ENCODE results near the gene APLNR.
"Not testable (repeated sequence)": the region's sequence is repeated elsewhere in the genome, so short reads cannot be mapped to it uniquely, and the experiment has no call there.

The APLNR gene

GRCh38 chr11:57237204-57237681, at the start of gene APLNR:
APLNR (minus strand) TSS chr11:57237250; CDS start chr11:57237004, 246 bp downstream.
- DNase-seq, result no peak

- no peak for DNase-seq
Observed at GRCh38 chr11:57283231-57283990, 46.4 kb upstream of the APLNR start.

GRCh38 chr11:57281546-57281945, 44.5 kb upstream of the APLNR start:
- DNase-seq, result not testable (repeated sequence)

- peak; percentile 64 for DNase-seq
Observed at GRCh38 chr11:57279116-57279515, 42.1 kb upstream of the APLNR start.

- no peak for DNase-seq
Observed at GRCh38 chr11:57278721-57279095, 41.7 kb upstream of the APLNR start.

- DNase-seq, result peak; percentile 71
Observed at GRCh38 chr11:57277845-57278720, 41.0 kb upstream of the APLNR start.

GRCh38 chr11:57276971-57277675, 40.1 kb upstream of the APLNR start:
- DNase-seq, result no peak

GRCh38 chr11:57276169-57276970, 39.3 kb upstream of the APLNR start:
- DNase-seq, result no peak

- DNase-seq, result no peak
Observed at GRCh38 chr11:57275582-57275981, 38.5 kb upstream of the APLNR start.

- DNase-seq, result no peak
Observed at GRCh38 chr11:57274904-57275498, 38.0 kb upstream of the APLNR start.

GRCh38 chr11:57273448-57274058, 36.5 kb upstream of the APLNR start:
- DNase-seq, result no peak

GRCh38 chr11:57269571-57270021, 32.5 kb upstream of the APLNR start:
- no peak for DNase-seq

GRCh38 chr11:57266157-57266556, 29.1 kb upstream of the APLNR start:
- no peak for DNase-seq

GRCh38 chr11:57263351-57263750, 26.3 kb upstream of the APLNR start:
- DNase-seq, result no peak

GRCh38 chr11:57262157-57262556, 25.1 kb upstream of the APLNR start:
- no peak for DNase-seq

- DNase-seq, result no peak
Observed at GRCh38 chr11:57260937-57261783, 24.1 kb upstream of the APLNR start.

- DNase-seq, result no peak
Observed at GRCh38 chr11:57256119-57256518, 19.1 kb upstream of the APLNR start.

- peak; percentile 30 for DNase-seq
Observed at GRCh38 chr11:57255618-57256017, 18.6 kb upstream of the APLNR start.

GRCh38 chr11:57254631-57255030, 17.6 kb upstream of the APLNR start:
- DNase-seq, result no peak

- DNase-seq, result no peak
Observed at GRCh38 chr11:57251491-57252104, 14.5 kb upstream of the APLNR start.

Data from amniotic stem cell (primary cell).